ENCODE data around the gene SNPH. TPM values are rescaled to one million over a fixed set of nuclear protein-coding genes. Genes with fewer than 3 reads are reported as not detected.

Gene SNPH
- total and polyA plus RNA-seq, 2 of the 4 experiments (the other 2 are of a cell fraction) = 3.1 to 4.5 TPM

GRCh38 chr20:1310506-1311190 lies 44.6 kb downstream of the SNPH start:
- no peaks in the 10 kb centered on the region for H3K27me3 ChIP-seq (ENCODE audit: control insufficient read depth, insufficient read depth, low read length)
- intact Hi-C loops (cut with micrococcal nuclease) = loop anchor here (5.0 kb wide), 1 partner anchor 467 kb away; no protein-coding TSS in a partner anchor
- POLR2A ChIA-PET (ENCODE audit: unreplicated experiment) = no interaction called here
- BruUV-seq (replicated peaks) = no TSS peak
- 86% methylated on average over 8 of the region's 12 CpGs; no CpG with 5 or more reads in 1 of the 2 experiments for WGBS, 2 experiments (ENCODE audit: extremely low coverage in 2 of 2, insufficient read length in 1 of 2)
- in situ Hi-C loops (cut with MboI; ENCODE audit: low sequenced_read_pairs) = loop anchor here (5.0 kb wide), 1 partner anchor 132 kb away; no protein-coding TSS in a partner anchor
- no peak overlapping the region for H3K56ac ChIP-seq (ENCODE audit: extremely low read depth, insufficient read depth, low read length)
- H4K20me1 ChIP-seq (ENCODE audit: insufficient read depth, low read length) = no peaks in the 10 kb centered on the region
- H3K4me2 ChIP-seq (ENCODE audit: low read depth, low read length) = no peak overlapping the region
- H2AFZ ChIP-seq (replicated peaks; ENCODE audit: low read length, poor library complexity) = no peak overlapping the region
- dilution Hi-C loops (cut with HindIII; ENCODE audit: low sequenced_read_pairs, unreplicated experiment) = no loop called here
- H3K79me1 ChIP-seq (ENCODE audit: low read depth in 1 of 2, low read length in 2 of 2) = no peaks in the 10 kb centered on the region
- no peak overlapping the region for H2BK15ac ChIP-seq (ENCODE audit: low read depth, low read length)
- H4K91ac ChIP-seq (ENCODE audit: insufficient read depth, low read depth, low read length) = no peak overlapping the region
- no peak overlapping the region for H4K8ac ChIP-seq (ENCODE audit: low read depth in 2 of 2, low read length in 2 of 2)
- H4K5ac ChIP-seq (ENCODE audit: low read depth, low read length) = no peak overlapping the region
- no peak overlapping the region for H3K23ac ChIP-seq (ENCODE audit: low read depth, low read length)
- peaks cover under 1% of the 10 kb centered on the region; the same call in 1 of the 2 replicates for H3K36me3 ChIP-seq (ENCODE audit: control insufficient read depth, insufficient read depth, low read length)
- TF ChIP-seq FOS (IDR thresholded peaks at IDR 0.05; ENCODE audit: low read depth, low read length) (no peak), SMC3 (IDR thresholded peaks at IDR 0.05; ENCODE audit: low read depth, low read length) (no peak), MXI1 (IDR thresholded peaks at IDR 0.05; ENCODE audit: borderline replicate concordance, low read depth, low read length) (no peak), MAZ (IDR thresholded peaks at IDR 0.05; ENCODE audit: borderline replicate concordance, low read depth, low read length) (no peak), CEBPB (IDR thresholded peaks at IDR 0.05; ENCODE audit: low read depth, low read length) (no peak), CTCF (conservative IDR thresholded peaks at IDR 0.05; ENCODE audit: low read depth, low read length) (no peak), RCOR1 (IDR thresholded peaks at IDR 0.05; ENCODE audit: insufficient replicate concordance, low read length) (no peak), BHLHE40 (IDR thresholded peaks at IDR 0.05; ENCODE audit: low read depth, low read length) (no peak), CHD1 (IDR thresholded peaks at IDR 0.05; ENCODE audit: low read depth, low read length) (no peak), POLR2A (IDR thresholded peaks at IDR 0.05; ENCODE audit: low read depth, low read length) (no peak), RAD21 (IDR thresholded peaks at IDR 0.05; ENCODE audit: low read length) (no peak), RFX5 (IDR thresholded peaks at IDR 0.05; ENCODE audit: low read depth, low read length) (no peak), USF2 (IDR thresholded peaks at IDR 0.05; ENCODE audit: low read depth, low read length) (no peak), ELK1 (IDR thresholded peaks at IDR 0.05; ENCODE audit: borderline replicate concordance, low read depth, low read length) (no peak), NFE2L2 (IDR thresholded peaks at IDR 0.05; ENCODE audit: low read depth, low read length) (no peak), MAFK (IDR thresholded peaks at IDR 0.05; ENCODE audit: low read depth, low read length) (no peak)
- no peak overlapping the region for H2BK20ac ChIP-seq (ENCODE audit: low read depth, low read length)
- ATAC-seq (ENCODE audit: low read depth) = no peak
- H3K9ac ChIP-seq (ENCODE audit: low read depth, low read length) = no peak overlapping the region
- H3K27ac ChIP-seq (ENCODE audit: insufficient read depth, low read length) = no peak overlapping the region
- no peaks in the 10 kb centered on the region for H3K9me3 ChIP-seq (ENCODE audit: control insufficient read depth, insufficient read depth, low read length)
- H3K4ac ChIP-seq (ENCODE audit: low read depth, low read length) = no peak overlapping the region
- no peak overlapping the region for H2AK5ac ChIP-seq (ENCODE audit: low read depth, low read length)
- H2BK120ac ChIP-seq (ENCODE audit: low read depth, low read length) = no peak overlapping the region
- H3K4me1 ChIP-seq (ENCODE audit: control insufficient read depth, insufficient read depth, low read length) = no peaks in the 10 kb centered on the region
- CTCF ChIA-PET = no interaction called here
- H2BK5ac ChIP-seq (ENCODE audit: low read depth, low read length, poor library complexity, severe bottlenecking) = no peak overlapping the region
- no peak for DNase-seq
- no peak overlapping the region for H3K18ac ChIP-seq (ENCODE audit: low read depth, low read length)
- H3K9me1 ChIP-seq (ENCODE audit: insufficient read depth, low read length) = no peaks in the 10 kb centered on the region; the same call in 1 of the 2 replicates
- H3K4me3 ChIP-seq (ENCODE audit: insufficient read depth, low read depth, low read length) = no peak overlapping the region
- H2AK9ac ChIP-seq (replicated peaks; ENCODE audit: low read depth, low read length, poor library complexity) = no peak overlapping the region
- no peak overlapping the region for H3K14ac ChIP-seq (replicated peaks; ENCODE audit: low read depth, low read length)

All from IMR-90 (cell line).